Gastroesophageal sphincter (tissue), 4 donors: ENCODE data around the gene BHLHE40. TPM values are rescaled to one million over a fixed set of nuclear protein-coding genes. Genes with fewer than 3 reads are reported as not detected.

Source experiments
- ATAC-seq: fragments of 150-250 bp; one replicate; pipeline ENCODE4 v1.9.1; 2016; ENCODE audit warnings: mild to moderate bottlenecking, moderate library complexity
- H3K27ac ChIP-seq, 4 donors: fragments of 200-600 bp; sonication (generic) in 3 of 4; 1 replicate in 3 of 4; 2 replicates in 1 of 4; pipeline ENCODE4 v1.5.1; 2016 to 2019
- H3K27me3 ChIP-seq: fragments of 200-600 bp; sonication (generic); one replicate; pipeline ENCODE4 v1.5.1; 2019
- H3K36me3 ChIP-seq, 2 donors: fragments of 200-600 bp; sonication (generic); one replicate each; pipeline ENCODE4 v1.5.1; 2019; ENCODE audit warnings: control low read depth in 1 of 2
- H3K4me1 ChIP-seq, 3 donors: fragments of 200-600 bp; sonication (generic); 1 replicate in 2 of 3; 2 replicates in 1 of 3; pipeline ENCODE4 v1.5.1; 2016 to 2019; ENCODE audit warnings: control low read depth in 2 of 3
- H3K4me3 ChIP-seq, 2 donors: fragments of 200-600 bp; sonication (generic); one replicate each; pipeline ENCODE4 v1.5.1; 2019; ENCODE audit warnings: mild to moderate bottlenecking in 1 of 2, moderate library complexity in 1 of 2
- H3K9me3 ChIP-seq, 3 donors: fragments of 200-600 bp; sonication (generic); one replicate each; pipeline ENCODE4 v1.5.1; 2017 to 2019; ENCODE audit warnings: control low read depth in 2 of 3
- CTCF ChIP-seq, 4 experiments: fragments of 200-600 bp in 2 of 4; fragments of 450-650 bp in 2 of 4; sonication (generic) in 1 of 4; IDR thresholded peaks; one replicate each; pipeline ENCODE4 v1.5.1; 2017 to 2019; ENCODE audit warnings: antibody characterized with exemption in 4 of 4, mild to moderate bottlenecking in 2 of 4, moderate library complexity in 2 of 4
- EP300 ChIP-seq: sonication (generic); formaldehyde crosslinking; IDR thresholded peaks from one replicate; pipeline ENCODE4 v1.6.1; 2017; ENCODE audit warnings: antibody characterized with exemption, mild to moderate bottlenecking
- POLR2A ChIP-seq, 2 donors: fragments of 450-650 bp; IDR thresholded peaks; one replicate each; pipeline ENCODE4 v1.6.1; 2017; ENCODE audit warnings: antibody characterized with exemption in 2 of 2, mild to moderate bottlenecking in 2 of 2, moderate library complexity in 1 of 2
- POLR2AphosphoS5 ChIP-seq: sonication (generic); formaldehyde crosslinking; IDR thresholded peaks from one replicate; pipeline ENCODE4 v1.6.1; 2017; ENCODE audit warnings: antibody characterized with exemption
- WGBS, 2 donors: methylation state at CpG; one replicate each; pipeline ENCODE4 v1.1.5; 2018; ENCODE audit warnings: low coverage in 1 of 2; 5-methylcytosine and 5-hydroxymethylcytosine counted together
- total RNA-seq, 4 donors: library from RNA; depleted of rRNA; stranded (reverse); fragments of >200 nt; gene quantifications; one replicate each; pipeline ENCODE4 v1.1.0, GENCODE V29; 2016

BHLHE40 gene
- total RNA-seq, 4 donors from 2014 or later: 7.8 to 46.0 (median 14.0) TPM

GRCh38 chr3:4978204-4978965, 852 bp upstream of the BHLHE40 start:
- H3K27me3 ChIP-seq: no peaks in the 10 kb centered on the region
- H3K36me3 ChIP-seq: peaks cover 0 to 9% of the 10 kb centered on the region in 2 donors
- H3K4me1 ChIP-seq: peaks cover 0 to 56% (median 33%) of the 10 kb centered on the region in 3 donors
- H3K27ac ChIP-seq: peak overlapping the region; percentile 95 to 100 (median 96)
- peak; percentile 66 to 84 for TF ChIP-seq POLR2A (IDR thresholded peaks at IDR 0.05)
- peak in 1 of 4 experiments; percentile 9 for TF ChIP-seq CTCF (IDR thresholded peaks at IDR 0.05)
- peak; percentile 97 for TF ChIP-seq POLR2AphosphoS5
- TF ChIP-seq EP300: peak; percentile 82
- peak overlapping the region; percentile 62 to 86 for H3K4me3 ChIP-seq
- ATAC-seq: peak; percentile 85
- H3K9me3 ChIP-seq: no peaks in the 10 kb centered on the region
- 0% methylated on average over 1 of the region's 76 CpGs; no CpG with 5 or more reads in 1 of the 2 donors for WGBS, 2 donors

GRCh38 chr3:4978966-4979427, 240 bp upstream of the BHLHE40 start:
- WGBS, 2 donors: 0% methylated on average over 1 of the region's 31 CpGs; no CpG with 5 or more reads in 1 of the 2 donors
- ATAC-seq: peak; percentile 71
- Histone ChIP-seq H3K4me1 (peaks cover 0 to 62% (median 39%) of the 10 kb centered on the region in 3 donors), H3K9me3 (no peaks in the 10 kb centered on the region), H3K27me3 (no peaks in the 10 kb centered on the region), H3K27ac (peak overlapping the region; percentile 95 to 100 (median 96)), H3K36me3 (peaks cover 0 to 11% of the 10 kb centered on the region in 2 donors), H3K4me3 (peak overlapping the region; percentile 62 to 86)
- TF ChIP-seq POLR2AphosphoS5 (no peak), CTCF (IDR thresholded peaks at IDR 0.05) (no peak), EP300 (no peak), POLR2A (IDR thresholded peaks at IDR 0.05) (no peak)

GRCh38 chr3:4980229-4981203, 1.3 kb downstream of the BHLHE40 start:
- peaks cover 0 to 11% of the 10 kb centered on the region in 2 donors for H3K36me3 ChIP-seq
- peak overlapping the region; percentile 95 to 100 (median 96) for H3K27ac ChIP-seq
- no peaks in the 10 kb centered on the region for H3K9me3 ChIP-seq
- peak; percentile 6 for ATAC-seq
- TF ChIP-seq EP300 (no peak), POLR2AphosphoS5 (peak; percentile 92), CTCF (IDR thresholded peaks at IDR 0.05) (peak; percentile 91 to 99 (median 98)), POLR2A (IDR thresholded peaks at IDR 0.05) (no peak)
- H3K4me1 ChIP-seq: peaks cover 4 to 77% (median 51%) of the 10 kb centered on the region in 3 donors
- WGBS, 2 donors: 2 to 3% methylated on average over 9 to 18 of the region's 32 CpGs
- no peaks in the 10 kb centered on the region for H3K27me3 ChIP-seq
- H3K4me3 ChIP-seq: peak overlapping the region; percentile 62 to 86

GRCh38 chr3:4981294-4981664, 2.0 kb downstream of the BHLHE40 start:
- peak overlapping the region; percentile 62 to 100 (median 96) for H3K27ac ChIP-seq
- 0 to 10% methylated on average over 1 to 2 of the region's 3 CpGs for WGBS, 2 donors
- H3K9me3 ChIP-seq: no peaks in the 10 kb centered on the region

More at GRCh38 chr3:4981294-4981664, 2.0 kb downstream of the BHLHE40 start:
- Histone ChIP-seq H3K36me3 (peaks cover 0 to 11% of the 10 kb centered on the region in 2 donors), H3K27me3 (no peaks in the 10 kb centered on the region), H3K4me3 (peak overlapping the region in 1 of 2 donors; percentile 86), H3K4me1 (peaks cover 12 to 79% (median 59%) of the 10 kb centered on the region in 3 donors)
- ATAC-seq: no peak
- no peak for TF ChIP-seq POLR2AphosphoS5
- TF ChIP-seq EP300: no peak
- TF ChIP-seq POLR2A (IDR thresholded peaks at IDR 0.05): no peak
- TF ChIP-seq CTCF (IDR thresholded peaks at IDR 0.05): no peak
